ENCODE data around the gene CLOCK.

Gene CLOCK

GRCh38 chr4:55445921-55446577 is 100.7 kb downstream of the CLOCK start:
- peak; percentile 25 to 88 for DNase-seq (ENCODE audit: low read depth in 2 of 2)
- no peak for TF ChIP-seq CTCF (IDR thresholded peaks at IDR 0.05; ENCODE audit: low read depth, low read length)
- no peak overlapping the region for H3K4me3 ChIP-seq (replicated peaks in 1 of 2; ENCODE audit: low read depth in 2 of 2, low read length in 2 of 2)

GRCh38 chr4:55444827-55445226 is 101.9 kb downstream of the CLOCK start:
- peak; percentile 31 for TF ChIP-seq CTCF (IDR thresholded peaks at IDR 0.05; ENCODE audit: low read depth, low read length)
- no peak overlapping the region for H3K4me3 ChIP-seq (replicated peaks in 1 of 2; ENCODE audit: low read depth in 2 of 2, low read length in 2 of 2)
- DNase-seq (ENCODE audit: low read depth in 2 of 2) = peak; percentile 55 to 61

- DNase-seq (ENCODE audit: low read depth in 2 of 2) = no peak
- TF ChIP-seq CTCF (IDR thresholded peaks at IDR 0.05; ENCODE audit: low read depth, low read length) = no peak
- no peak overlapping the region for H3K4me3 ChIP-seq (replicated peaks in 1 of 2; ENCODE audit: low read depth in 2 of 2, low read length in 2 of 2)
These were observed 104.2 kb downstream of the CLOCK start for GRCh38 chr4:55442541-55442940.

GRCh38 chr4:55440786-55441185 is 105.9 kb downstream of the CLOCK start:
- H3K4me3 ChIP-seq (replicated peaks in 1 of 2; ENCODE audit: low read depth in 2 of 2, low read length in 2 of 2) = no peak overlapping the region
- no peak for DNase-seq (ENCODE audit: low read depth in 2 of 2)
- no peak for TF ChIP-seq CTCF (IDR thresholded peaks at IDR 0.05; ENCODE audit: low read depth, low read length)

GRCh38 chr4:55439023-55439422 is 107.7 kb downstream of the CLOCK start:
- DNase-seq (ENCODE audit: low read depth in 2 of 2) = no peak
- TF ChIP-seq CTCF (IDR thresholded peaks at IDR 0.05; ENCODE audit: low read depth, low read length) = no peak
- no peak overlapping the region for H3K4me3 ChIP-seq (replicated peaks in 1 of 2; ENCODE audit: low read depth in 2 of 2, low read length in 2 of 2)

- TF ChIP-seq CTCF (IDR thresholded peaks at IDR 0.05; ENCODE audit: low read depth, low read length) = no peak
- DNase-seq (ENCODE audit: low read depth in 2 of 2) = no peak
- no peak overlapping the region for H3K4me3 ChIP-seq (replicated peaks in 1 of 2; ENCODE audit: low read depth in 2 of 2, low read length in 2 of 2)
These were observed 108.4 kb downstream of the CLOCK start for GRCh38 chr4:55438314-55438713.

GRCh38 chr4:55437823-55438222 is 108.9 kb downstream of the CLOCK start:
- no peak overlapping the region for H3K4me3 ChIP-seq (replicated peaks in 1 of 2; ENCODE audit: low read depth in 2 of 2, low read length in 2 of 2)
- no peak for DNase-seq (ENCODE audit: low read depth in 2 of 2)
- no peak for TF ChIP-seq CTCF (IDR thresholded peaks at IDR 0.05; ENCODE audit: low read depth, low read length)
